Measurements from ENCODE around the gene PCK2. TPM values are rescaled to one million over a fixed set of nuclear protein-coding genes. Genes with fewer than 3 reads are reported as not detected.

PCK2 gene
- total and polyA plus RNA-seq, 2 of the 13 experiments (the other 11 are each of a cell fraction or from before 2014, with no cell fraction given): 129 to 272 TPM

DNA sequence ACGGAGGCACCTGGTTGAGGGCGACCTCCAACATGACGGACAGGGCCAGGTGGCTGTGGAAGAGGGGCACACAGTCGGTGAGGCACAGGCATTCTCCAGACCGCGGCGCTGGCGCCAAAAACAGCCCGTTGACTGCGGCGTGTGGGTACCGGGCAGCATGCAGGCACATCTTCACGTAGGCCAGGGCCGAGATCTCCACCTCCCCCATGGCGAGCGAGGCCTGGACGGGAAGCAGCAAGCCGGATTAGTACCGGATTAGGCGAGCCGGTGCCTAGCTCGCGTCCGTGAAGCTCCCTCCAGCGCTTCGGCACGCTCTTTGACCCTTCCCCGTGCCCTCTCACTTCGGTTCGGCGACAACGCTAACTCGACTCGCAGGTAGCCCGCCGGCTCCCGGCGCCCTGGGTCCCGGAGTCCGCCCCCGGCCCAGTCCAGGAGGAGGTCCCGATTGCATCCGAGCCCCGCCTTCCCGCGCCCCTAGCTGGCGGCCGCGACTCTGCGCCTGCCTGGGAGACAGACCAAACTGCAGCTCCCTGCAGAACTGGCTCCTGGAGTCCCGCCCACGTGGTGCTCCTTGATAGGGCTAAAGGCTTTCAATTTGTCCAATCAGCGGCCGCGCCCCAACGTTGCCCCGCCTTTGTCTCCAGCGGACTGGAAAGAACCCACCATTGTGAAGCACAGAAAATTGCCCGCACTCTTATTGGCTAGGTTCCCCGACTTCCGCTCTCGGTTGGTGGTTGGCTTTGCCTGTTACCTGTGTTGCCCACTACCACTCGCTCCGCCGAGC is 47.2 kb downstream of the PCK2 start, which contains the start of gene EMC9 (continued):
- no peak for TF ChIP-seq ZBTB1 (CRISPR knock-in tag; IDR thresholded peaks at IDR 0.05; ENCODE audit: borderline replicate concordance)
- TF ChIP-seq ZNF18 (CRISPR knock-in tag; IDR thresholded peaks at IDR 0.05; ENCODE audit: insufficient replicate concordance): no peak
- no peak; the same call in 1 of the 2 replicates for TF ChIP-seq IRF1 (CRISPR knock-in tag; IDR thresholded peaks at IDR 0.05; ENCODE audit: low read depth)
- TF ChIP-seq, protein P1, sequence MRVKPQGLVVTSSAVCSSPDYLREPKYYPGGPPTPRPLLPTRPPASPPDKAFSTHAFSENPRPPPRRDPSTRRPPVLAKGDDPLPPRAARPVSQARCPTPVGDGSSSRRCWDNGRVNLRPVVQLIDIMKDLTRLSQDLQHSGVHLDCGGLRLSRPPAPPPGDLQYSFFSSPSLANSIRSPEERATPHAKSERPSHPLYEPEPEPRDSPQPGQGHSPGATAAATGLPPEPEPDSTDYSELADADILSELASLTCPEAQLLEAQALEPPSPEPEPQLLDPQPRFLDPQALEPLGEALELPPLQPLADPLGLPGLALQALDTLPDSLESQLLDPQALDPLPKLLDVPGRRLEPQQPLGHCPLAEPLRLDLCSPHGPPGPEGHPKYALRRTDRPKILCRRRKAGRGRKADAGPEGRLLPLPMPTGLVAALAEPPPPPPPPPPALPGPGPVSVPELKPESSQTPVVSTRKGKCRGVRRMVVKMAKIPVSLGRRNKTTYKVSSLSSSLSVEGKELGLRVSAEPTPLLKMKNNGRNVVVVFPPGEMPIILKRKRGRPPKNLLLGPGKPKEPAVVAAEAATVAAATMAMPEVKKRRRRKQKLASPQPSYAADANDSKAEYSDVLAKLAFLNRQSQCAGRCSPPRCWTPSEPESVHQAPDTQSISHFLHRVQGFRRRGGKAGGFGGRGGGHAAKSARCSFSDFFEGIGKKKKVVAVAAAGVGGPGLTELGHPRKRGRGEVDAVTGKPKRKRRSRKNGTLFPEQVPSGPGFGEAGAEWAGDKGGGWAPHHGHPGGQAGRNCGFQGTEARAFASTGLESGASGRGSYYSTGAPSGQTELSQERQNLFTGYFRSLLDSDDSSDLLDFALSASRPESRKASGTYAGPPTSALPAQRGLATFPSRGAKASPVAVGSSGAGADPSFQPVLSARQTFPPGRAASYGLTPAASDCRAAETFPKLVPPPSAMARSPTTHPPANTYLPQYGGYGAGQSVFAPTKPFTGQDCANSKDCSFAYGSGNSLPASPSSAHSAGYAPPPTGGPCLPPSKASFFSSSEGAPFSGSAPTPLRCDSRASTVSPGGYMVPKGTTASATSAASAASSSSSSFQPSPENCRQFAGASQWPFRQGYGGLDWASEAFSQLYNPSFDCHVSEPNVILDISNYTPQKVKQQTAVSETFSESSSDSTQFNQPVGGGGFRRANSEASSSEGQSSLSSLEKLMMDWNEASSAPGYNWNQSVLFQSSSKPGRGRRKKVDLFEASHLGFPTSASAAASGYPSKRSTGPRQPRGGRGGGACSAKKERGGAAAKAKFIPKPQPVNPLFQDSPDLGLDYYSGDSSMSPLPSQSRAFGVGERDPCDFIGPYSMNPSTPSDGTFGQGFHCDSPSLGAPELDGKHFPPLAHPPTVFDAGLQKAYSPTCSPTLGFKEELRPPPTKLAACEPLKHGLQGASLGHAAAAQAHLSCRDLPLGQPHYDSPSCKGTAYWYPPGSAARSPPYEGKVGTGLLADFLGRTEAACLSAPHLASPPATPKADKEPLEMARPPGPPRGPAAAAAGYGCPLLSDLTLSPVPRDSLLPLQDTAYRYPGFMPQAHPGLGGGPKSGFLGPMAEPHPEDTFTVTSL (CRISPR knock-in tag; IDR thresholded peaks at IDR 0.05; ENCODE audit: borderline replicate concordance): no peak
- TF ChIP-seq PITX1 (CRISPR knock-in tag; IDR thresholded peaks at IDR 0.05): peak; percentile 84
- TF ChIP-seq MYNN (CRISPR knock-in tag; IDR thresholded peaks at IDR 0.05; ENCODE audit: low read depth): peak; percentile 69; the same call in 1 of the 2 replicates
- no peak for TF ChIP-seq REL (CRISPR knock-in tag; conservative IDR thresholded peaks at IDR 0.05)
- TF ChIP-seq ZNF672 (CRISPR knock-in tag; IDR thresholded peaks at IDR 0.05): no peak
- TF ChIP-seq ZNF275 (CRISPR knock-in tag; IDR thresholded peaks at IDR 0.05; ENCODE audit: borderline replicate concordance): peak; percentile 80
- TF ChIP-seq ZNF205 (CRISPR knock-in tag; IDR thresholded peaks at IDR 0.05): peak; percentile 1; the same call in 1 of the 2 replicates
- TF ChIP-seq ISX (CRISPR knock-in tag; conservative IDR thresholded peaks at IDR 0.05): no peak
- TF ChIP-seq ZNF740 (CRISPR knock-in tag; IDR thresholded peaks at IDR 0.05): peak; percentile 91
- TF ChIP-seq, protein P2, sequence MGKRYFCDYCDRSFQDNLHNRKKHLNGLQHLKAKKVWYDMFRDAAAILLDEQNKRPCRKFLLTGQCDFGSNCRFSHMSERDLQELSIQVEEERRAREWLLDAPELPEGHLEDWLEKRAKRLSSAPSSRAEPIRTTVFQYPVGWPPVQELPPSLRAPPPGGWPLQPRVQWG (CRISPR knock-in tag; IDR thresholded peaks at IDR 0.05; ENCODE audit: borderline replicate concordance, low read depth): no peak
- peak; percentile 93 for TF ChIP-seq MNT (IDR thresholded peaks at IDR 0.05)
